H1 (cell line): ENCODE measurements around the gene KRT78. TPM values are rescaled to one million over a fixed set of nuclear protein-coding genes. Genes with fewer than 3 reads are reported as not detected.

ENCODE experiments used
- CTCF ChIA-PET: fragments of 300-600 bp; sonication (Branson Sonifier 250); formaldehyde crosslinking; loops from one replicate; lab custom pipeline; 2021; ENCODE audit not compliant: partially characterized antibody; lab: Charles Lee
- POLR2A ChIA-PET: fragments of 300-600 bp; sonication (Branson Sonifier 250); formaldehyde crosslinking; loops from one replicate; lab custom pipeline; 2021; ENCODE audit warnings: inconsistent platforms; ENCODE audit not compliant: partially characterized antibody; lab: Charles Lee
- DNase-seq, 2 experiments: peaks; one replicate each; pipeline versions ENCODE4 v3.0.0 to v3.0.0-alpha.2; 2010 to 2022; ENCODE audit warnings: low spot score in 2 of 2, low read depth in 1 of 2, mixed read lengths in 1 of 2
- FAIRE-seq: peaks from 2 replicates; lab custom pipeline; 2011; peaks lifted over from hg19 to GRCh38; lab: Jason Lieb, UNC
- H2AFZ ChIP-seq: 2 replicates; pipeline ENCODE4 v1.8.1; 2012; ENCODE audit warnings: low read length, inconsistent platforms
- H2AK5ac ChIP-seq: 2 replicates; pipeline ENCODE4 v1.6.1; 2013; ENCODE audit warnings: low read depth, low read length
- H2BK120ac ChIP-seq: replicated peaks from 2 replicates; pipeline ENCODE3; 2013; ENCODE audit warnings: low read depth, low read length, inconsistent platforms
- H2BK12ac ChIP-seq: 2 replicates; pipeline ENCODE4 v1.6.1; 2013; ENCODE audit warnings: low read depth, low read length
- H2BK15ac ChIP-seq: 2 replicates; pipeline ENCODE4 v1.6.1; 2013; ENCODE audit warnings: low read length
- H2BK20ac ChIP-seq: 2 replicates; pipeline ENCODE4 v1.6.1; 2013; ENCODE audit warnings: low read length
- H2BK5ac ChIP-seq: 2 replicates; pipeline ENCODE4 v1.6.1; 2013; ENCODE audit warnings: low read depth, low read length
- H3K14ac ChIP-seq: 2 replicates; pipeline ENCODE4 v1.6.1; 2013; ENCODE audit warnings: inconsistent platforms; ENCODE audit not compliant: insufficient read length
- H3K18ac ChIP-seq: 2 replicates; pipeline ENCODE4 v1.6.1; 2013; ENCODE audit warnings: low read length; ENCODE audit errors: extremely low read depth
- H3K23ac ChIP-seq: 2 replicates; pipeline ENCODE4 v1.6.1; 2013; ENCODE audit warnings: inconsistent platforms; ENCODE audit not compliant: insufficient read length
- H3K23me2 ChIP-seq: 2 replicates; pipeline ENCODE4 v1.6.1; 2013; ENCODE audit warnings: low read depth, low read length
- H3K27ac ChIP-seq: 2 replicates; pipeline ENCODE4 v1.6.1; 2011; ENCODE audit warnings: low read depth, low read length, inconsistent platforms
- H3K27me3 ChIP-seq, 4 experiments: replicated peaks in 1 of 4; 1 replicate in 1 of 4; 2 replicates in 3 of 4; pipeline versions ENCODE4 v1.6.1 to v1.8.1; 2011 to 2013; ENCODE audit warnings: low read length in 3 of 4, mild to moderate bottlenecking in 3 of 4, inconsistent platforms in 2 of 4, mixed read lengths in 2 of 4, moderate library complexity in 1 of 4; ENCODE audit not compliant: control insufficient read depth in 3 of 4, insufficient read depth in 3 of 4; ENCODE audit errors: extremely low read depth in 1 of 4
- H3K36me3 ChIP-seq, 4 experiments: 2 replicates each; pipeline versions ENCODE4 v1.6.1 to v1.8.1; 2011 to 2013; ENCODE audit warnings: mild to moderate bottlenecking in 4 of 4, low read length in 3 of 4, moderate library complexity in 2 of 4, control low read depth in 1 of 4, inconsistent platforms in 1 of 4; ENCODE audit not compliant: insufficient read depth in 4 of 4, control insufficient read depth in 2 of 4
- H3K4ac ChIP-seq: replicated peaks from 2 replicates; pipeline ENCODE3; 2013; ENCODE audit warnings: low read length, low read depth, mixed read lengths, inconsistent platforms; ENCODE audit not compliant: insufficient read length
- H3K4me1 ChIP-seq, 4 experiments: replicated peaks in 1 of 4; 1 replicate in 1 of 4; 2 replicates in 3 of 4; pipeline versions ENCODE4 v1.6.1 to v1.8.1; 2011 to 2013; ENCODE audit warnings: low read length in 3 of 4, inconsistent platforms in 2 of 4, mixed read lengths in 1 of 4; ENCODE audit not compliant: insufficient read depth in 4 of 4, control insufficient read depth in 3 of 4
- H3K4me2 ChIP-seq, 2 experiments: 2 replicates each; pipeline versions ENCODE4 v1.6.1 to v1.8.1; 2011 to 2013; ENCODE audit warnings: low read depth in 2 of 2, low read length in 2 of 2, control low read depth in 1 of 2, inconsistent platforms in 1 of 2, mild to moderate bottlenecking in 1 of 2; ENCODE audit not compliant: insufficient read depth in 1 of 2
- H3K4me3 ChIP-seq, 4 experiments: fragments of 200-600, 300-600 bp in 1 of 4; sonication (generic), shearing (Covaris generic), sonication (Bioruptor Twin) in 1 of 4; 2 replicates each; pipeline versions ENCODE4 v1.5.1 to v1.8.1; 2011 to 2016; ENCODE audit warnings: low read length in 4 of 4, low read depth in 3 of 4, control low read depth in 2 of 4, inconsistent platforms in 2 of 4, mild to moderate bottlenecking in 2 of 4, mixed read lengths in 1 of 4, moderate library complexity in 1 of 4; ENCODE audit not compliant: insufficient read depth in 2 of 4; ENCODE audit errors: extremely low read depth in 1 of 4
- H3K56ac ChIP-seq: replicated peaks from 2 replicates; pipeline ENCODE3; 2013; ENCODE audit warnings: low read depth, mild to moderate bottlenecking, mixed read lengths, low read length, inconsistent platforms; ENCODE audit not compliant: insufficient read length
- H3K79me1 ChIP-seq: 2 replicates; pipeline ENCODE4 v1.6.1; 2013; ENCODE audit warnings: low read depth, low read length, control low read depth
- H3K79me2 ChIP-seq, 2 experiments: 2 replicates each; pipeline versions ENCODE4 v1.6.1 to v1.8.1; 2012 to 2013; ENCODE audit warnings: low read length in 2 of 2, mild to moderate bottlenecking in 2 of 2, inconsistent platforms in 1 of 2; ENCODE audit not compliant: insufficient read depth in 2 of 2, control insufficient read depth in 1 of 2
- H3K9ac ChIP-seq, 4 experiments: replicated peaks in 1 of 4; 1 replicate in 1 of 4; 2 replicates in 3 of 4; pipeline versions ENCODE4 v1.6.1 to v1.8.1; 2011 to 2013; ENCODE audit warnings: low read depth in 3 of 4, low read length in 3 of 4, control low read depth in 2 of 4, mild to moderate bottlenecking in 2 of 4, moderate library complexity in 2 of 4, inconsistent platforms in 1 of 4; ENCODE audit errors: extremely low read depth in 1 of 4
- H3K9me3 ChIP-seq, 2 experiments: 2 replicates each; pipeline versions ENCODE4 v1.6.1 to v1.8.1; 2012 to 2013; ENCODE audit warnings: mild to moderate bottlenecking in 2 of 2, moderate library complexity in 2 of 2, control low read depth in 1 of 2, inconsistent platforms in 1 of 2, low read depth in 1 of 2, low read length in 1 of 2, mixed read lengths in 1 of 2; ENCODE audit not compliant: insufficient read depth in 2 of 2
- H4K20me1 ChIP-seq, 2 experiments: replicated peaks in 1 of 2; 2 replicates each; pipeline versions ENCODE3 to v1.8.1; 2011 to 2013; ENCODE audit warnings: inconsistent platforms in 2 of 2, low read length in 2 of 2, mild to moderate bottlenecking in 1 of 2; ENCODE audit not compliant: insufficient read depth in 2 of 2, control insufficient read depth in 1 of 2
- H4K5ac ChIP-seq: 2 replicates; pipeline ENCODE4 v1.6.1; 2013; ENCODE audit warnings: low read length, low read depth, mixed read lengths, inconsistent platforms; ENCODE audit not compliant: insufficient read length
- H4K8ac ChIP-seq: 2 replicates; pipeline ENCODE4 v1.8.0; 2013; ENCODE audit warnings: mild to moderate bottlenecking, moderate library complexity, low read length, inconsistent platforms; ENCODE audit not compliant: insufficient read depth; ENCODE audit errors: extremely low read depth
- H4K91ac ChIP-seq: replicated peaks from 2 replicates; pipeline ENCODE3; 2013; ENCODE audit warnings: low read length, mixed read lengths, inconsistent platforms; ENCODE audit not compliant: insufficient read length
- RXRA ChIP-seq: IDR thresholded peaks from 2 replicates; pipeline ENCODE4 v1.6.1; 2011; ENCODE audit warnings: low read depth, mild to moderate bottlenecking, low read length, moderate library complexity; ENCODE audit not compliant: insufficient read depth
- WGBS, 2 experiments: shearing (Covaris generic) in 1 of 2; methylation state at CpG; one replicate each; pipeline versions ENCODE4 v1.1.6 to v1.1.7; 2013 to 2015; ENCODE audit warnings: low lambda C conversion rate in 2 of 2, mixed read lengths in 2 of 2, inconsistent platforms in 1 of 2, low coverage in 1 of 2, missing lambda C conversion rate in 1 of 2; ENCODE audit not compliant: insufficient replicate concordance in 2 of 2, insufficient coverage in 1 of 2, insufficient read length in 1 of 2; ENCODE audit errors: extremely low coverage in 1 of 2, missing lambda C conversion rate in 1 of 2; 5-methylcytosine and 5-hydroxymethylcytosine counted together
- polyA plus RNA-seq, 7 experiments: library from polyadenylated mRNA; depleted of rRNA in 3 of 7; stranded (reverse) in 5 of 7; unstranded in 2 of 7; fragments of >200 nt in 5 of 7; fragments of 200-250 nt in 2 of 7; gene quantifications; 1 replicate in 5 of 7; 2 replicates in 1 of 7; 4 replicates in 1 of 7; pipeline versions ENCODE4 v1.2.1 to v1.2.3, GENCODE V29; 2011 to 2013; ENCODE audit warnings: missing spikeins in 2 of 7, mixed read lengths in 2 of 7
- total RNA-seq: library from RNA; stranded (reverse); fragmentation: NEBNext Ultra II Directional; extraction: Animal tissue kit (Norgen Biotek cat#: 25700); gene quantifications from 2 replicates; pipeline ENCODE4 v1.2.1, GENCODE V29; 2021

The KRT78 gene
- total and polyA plus RNA-seq, 2 of the 8 experiments (the other 6 are each of a cell fraction or from before 2014, with no cell fraction given), result not detected

DNA sequence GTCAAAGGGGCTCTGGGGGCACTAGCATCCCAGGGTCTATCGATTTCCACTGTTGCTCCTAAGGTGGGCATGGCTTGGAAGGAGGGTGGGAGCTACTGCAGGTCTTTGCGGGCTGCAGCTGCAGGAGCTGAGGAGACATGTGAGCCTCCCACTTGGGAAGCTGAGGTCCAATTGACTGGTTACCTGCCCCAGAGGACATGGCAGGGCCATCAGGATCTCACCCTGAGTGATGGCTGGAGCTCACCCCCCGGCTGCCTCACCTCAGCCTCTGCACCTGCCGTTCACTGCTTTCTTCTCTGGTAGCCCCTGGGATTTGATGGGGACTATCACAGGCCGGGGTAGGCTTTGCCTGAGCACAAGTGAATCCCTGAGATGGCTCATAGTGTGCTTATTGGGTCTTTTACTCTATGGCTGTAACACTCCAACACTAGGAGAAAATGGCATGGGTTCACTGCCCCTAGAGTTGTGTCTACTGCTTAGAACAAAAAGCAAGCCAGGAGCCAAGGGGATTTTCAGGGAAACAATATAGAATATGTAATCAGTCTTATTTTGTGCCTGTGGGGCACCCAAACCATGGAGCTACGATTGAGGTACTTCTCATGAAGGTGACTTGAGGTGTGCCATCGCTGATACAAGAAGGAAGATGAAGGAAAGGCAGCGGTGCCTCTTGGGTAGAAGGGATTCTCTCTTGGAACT lies 31.6 kb downstream of the KRT78 start:
- no peak overlapping the region for H3K4ac ChIP-seq
- H3K23me2 ChIP-seq, result no peaks in the 10 kb centered on the region
- no peak overlapping the region for H3K18ac ChIP-seq
- no peak overlapping the region for H3K27ac ChIP-seq
- no peak overlapping the region for H3K56ac ChIP-seq
- H3K79me2 ChIP-seq, result no peaks in the 10 kb centered on the region
- no peak overlapping the region for H3K9ac ChIP-seq
- H2AK5ac ChIP-seq, result no peak overlapping the region
- ChIA-PET POLR2A (no interaction called here), CTCF (interaction anchor here (0.5 to 1.7 kb wide), 3 partner anchors 9 to 539 kb away, joined by 3 to 6 read pairs (median 4); no protein-coding TSS in a partner anchor)
- H2BK15ac ChIP-seq, result no peak overlapping the region
- no peaks in the 10 kb centered on the region for H4K20me1 ChIP-seq
- H4K5ac ChIP-seq, result no peak overlapping the region
- H3K4me3 ChIP-seq, result no peak overlapping the region
- H3K79me1 ChIP-seq, result no peaks in the 10 kb centered on the region
- 90% methylated on average over 7 of the region's 8 CpGs; no CpG with 5 or more reads in 1 of the 2 experiments for WGBS, 2 experiments
- no peak overlapping the region for H2AFZ ChIP-seq
- H4K8ac ChIP-seq, result no peak overlapping the region
- no peaks in the 10 kb centered on the region for H3K9me3 ChIP-seq
- H2BK120ac ChIP-seq, result no peak overlapping the region
- no peak overlapping the region for H2BK20ac ChIP-seq
- no peak overlapping the region for H4K91ac ChIP-seq
- no peak overlapping the region for H3K4me2 ChIP-seq
- no peak overlapping the region for H2BK5ac ChIP-seq
- TF ChIP-seq RXRA, result no peak
- no peak overlapping the region for H3K14ac ChIP-seq
- no peaks in the 10 kb centered on the region for H3K4me1 ChIP-seq
- H3K23ac ChIP-seq, result no peak overlapping the region
- no peaks in the 10 kb centered on the region for H3K27me3 ChIP-seq
- FAIRE-seq (no peak), DNase-seq (no peak)
- H2BK12ac ChIP-seq, result no peak overlapping the region
- H3K36me3 ChIP-seq, result no peaks in the 10 kb centered on the region
